H9 (cell line): ENCODE data around the gene MBD3L3. TPM values are rescaled to one million over a fixed set of nuclear protein-coding genes. Genes with fewer than 3 reads are reported as not detected.

Source experiments
- DNase-seq: peaks from one replicate; pipeline ENCODE4 v3.0.0-alpha.2; 2017
- H2AFZ ChIP-seq: one replicate; pipeline ENCODE4 v1.6.1; 2013; ENCODE audit warnings: mild to moderate bottlenecking, low read length, control low read depth, moderate library complexity
- H2AK5ac ChIP-seq: 2 replicates; pipeline ENCODE4 v1.6.1; 2013; ENCODE audit warnings: low read length, control low read depth, mixed read lengths; ENCODE audit not compliant: insufficient read length
- H2BK120ac ChIP-seq: one replicate; pipeline ENCODE4 v1.6.1; 2013; ENCODE audit warnings: low read depth, mild to moderate bottlenecking, low read length, control low read depth, inconsistent platforms; ENCODE audit not compliant: poor library complexity, severe bottlenecking
- H2BK12ac ChIP-seq: 2 replicates; pipeline ENCODE4 v1.6.1; 2013; ENCODE audit warnings: low read length, control low read depth, mixed read lengths, low read depth; ENCODE audit not compliant: insufficient read length
- H2BK15ac ChIP-seq: 2 replicates; pipeline ENCODE4 v1.6.1; 2013; ENCODE audit warnings: low read depth, low read length, control low read depth
- H2BK20ac ChIP-seq: one replicate; pipeline ENCODE4 v1.6.1; 2013; ENCODE audit warnings: low read depth, mild to moderate bottlenecking, low read length, control low read depth, inconsistent platforms; ENCODE audit not compliant: poor library complexity, severe bottlenecking
- H2BK5ac ChIP-seq: 2 replicates; pipeline ENCODE4 v1.6.1; 2013; ENCODE audit warnings: low read length, control low read depth, mixed read lengths; ENCODE audit not compliant: insufficient read length
- H3K14ac ChIP-seq: 2 replicates; pipeline ENCODE4 v1.6.1; 2013; ENCODE audit warnings: low read length, control low read depth; ENCODE audit not compliant: insufficient read depth
- H3K18ac ChIP-seq: 2 replicates; pipeline ENCODE4 v1.6.1; 2013; ENCODE audit warnings: low read depth, mild to moderate bottlenecking, mixed read lengths, low read length, control low read depth; ENCODE audit not compliant: insufficient read length
- H3K23ac ChIP-seq: 2 replicates; pipeline ENCODE4 v1.6.1; 2013; ENCODE audit warnings: low read length, control low read depth, mixed read lengths, low read depth; ENCODE audit not compliant: insufficient read length
- H3K23me2 ChIP-seq: 2 replicates; pipeline ENCODE4 v1.6.1; 2013; ENCODE audit warnings: low read depth, mild to moderate bottlenecking, mixed read lengths, low read length, control low read depth; ENCODE audit not compliant: insufficient read length, poor library complexity, severe bottlenecking
- H3K27ac ChIP-seq: 2 replicates; pipeline ENCODE4 v1.5.1; 2013; ENCODE audit warnings: low read length, control low read depth, mixed read lengths, low read depth; ENCODE audit not compliant: insufficient read length
- H3K27me3 ChIP-seq: 2 replicates; pipeline ENCODE4 v1.6.1; 2013; ENCODE audit warnings: low read length, control low read depth, inconsistent platforms; ENCODE audit not compliant: insufficient read depth
- H3K4ac ChIP-seq: 2 replicates; pipeline ENCODE4 v1.6.1; 2013; ENCODE audit warnings: low read depth, mild to moderate bottlenecking, control low read depth, inconsistent platforms, low read length, moderate library complexity
- H3K4me1 ChIP-seq: 2 replicates; pipeline ENCODE4 v1.6.1; 2013; ENCODE audit warnings: low read length, control low read depth, inconsistent platforms; ENCODE audit not compliant: insufficient read depth
- H3K4me2 ChIP-seq: 2 replicates; pipeline ENCODE4 v1.6.1; 2013; ENCODE audit warnings: low read length, control low read depth, mixed read lengths; ENCODE audit not compliant: insufficient read length, insufficient read depth
- H3K56ac ChIP-seq: 2 replicates; pipeline ENCODE4 v1.6.1; 2013; ENCODE audit warnings: low read depth, mild to moderate bottlenecking, mixed read lengths, low read length, control low read depth; ENCODE audit not compliant: insufficient read length
- H3K79me1 ChIP-seq: 2 replicates; pipeline ENCODE4 v1.6.1; 2013; ENCODE audit warnings: low read depth, mild to moderate bottlenecking, moderate library complexity, low read length, control low read depth, inconsistent platforms; ENCODE audit not compliant: insufficient read depth, poor library complexity, severe bottlenecking
- H3K79me2 ChIP-seq: 2 replicates; pipeline ENCODE4 v1.6.1; 2013; ENCODE audit warnings: low read length, control low read depth, inconsistent platforms; ENCODE audit not compliant: insufficient read depth
- H3K9ac ChIP-seq: 2 replicates; pipeline ENCODE4 v1.6.1; 2013; ENCODE audit warnings: low read length, control low read depth, mixed read lengths; ENCODE audit not compliant: insufficient read length; ENCODE audit errors: extremely low read depth
- H3K9me3 ChIP-seq: one replicate; pipeline ENCODE4 v1.6.1; 2013; ENCODE audit warnings: low read depth, low read length, inconsistent platforms; ENCODE audit not compliant: control insufficient read depth
- H3T11ph ChIP-seq: one replicate; pipeline ENCODE4 v1.6.1; 2013; ENCODE audit warnings: mild to moderate bottlenecking, low read length, control low read depth, inconsistent platforms
- H4K20me1 ChIP-seq: one replicate; pipeline ENCODE4 v1.6.1; 2013; ENCODE audit not compliant: control insufficient read depth, insufficient read length, insufficient read depth
- H4K5ac ChIP-seq: 2 replicates; pipeline ENCODE4 v1.6.1; 2013; ENCODE audit warnings: low read depth, mild to moderate bottlenecking, mixed read lengths, low read length, control low read depth; ENCODE audit not compliant: insufficient read length
- H4K8ac ChIP-seq: replicated peaks from 2 replicates; pipeline ENCODE4 v1.6.1; 2013; ENCODE audit warnings: low read length, control low read depth, mixed read lengths, low read depth; ENCODE audit not compliant: insufficient read length
- H4K91ac ChIP-seq: 2 replicates; pipeline ENCODE4 v1.6.1; 2013; ENCODE audit warnings: low read depth, mild to moderate bottlenecking, moderate library complexity, mixed read lengths, low read length, control low read depth; ENCODE audit not compliant: insufficient read length
- H3K27ac Mint-ChIP-seq, 3 experiments: 2 replicates in 2 of 3; 3 replicates in 1 of 3; pipeline ENCODE4 v1.8.0; 2020 to 2021; ENCODE audit warnings: mixed read lengths in 3 of 3, mild to moderate bottlenecking in 1 of 3, moderate library complexity in 1 of 3
- H3K27me3 Mint-ChIP-seq: 2 replicates; pipeline ENCODE4 v1.8.0; 2021; ENCODE audit warnings: low read depth, mild to moderate bottlenecking, moderate library complexity, mixed read lengths
- H3K36me3 Mint-ChIP-seq, 3 experiments: 2 replicates in 2 of 3; 3 replicates in 1 of 3; pipeline ENCODE4 v1.8.0; 2020 to 2021; ENCODE audit warnings: low read depth in 3 of 3, mixed read lengths in 3 of 3; ENCODE audit not compliant: insufficient read depth in 1 of 3
- H3K4me1 Mint-ChIP-seq, 2 experiments: 2 replicates each; pipeline ENCODE4 v1.8.0; 2020; ENCODE audit warnings: mixed read lengths in 2 of 2
- H3K4me3 Mint-ChIP-seq, 2 experiments: 2 replicates in 1 of 2; 3 replicates in 1 of 2; pipeline ENCODE4 v1.8.0; 2020 to 2021; ENCODE audit warnings: mild to moderate bottlenecking in 2 of 2, mixed read lengths in 2 of 2, moderate library complexity in 1 of 2
- H3K9me3 Mint-ChIP-seq, 2 experiments: 2 replicates in 1 of 2; 3 replicates in 1 of 2; pipeline ENCODE4 v1.8.0; 2020; ENCODE audit warnings: mild to moderate bottlenecking in 2 of 2, mixed read lengths in 2 of 2, moderate library complexity in 1 of 2
- CTCF ChIP-seq: fragments of 200-600 bp; sonication (generic); conservative IDR thresholded peaks from 3 replicates; pipeline ENCODE4 v1.8.0; 2021; ENCODE audit warnings: antibody characterized with exemption, mild to moderate bottlenecking
- WGBS: extraction: QIAGEN DNeasy Blood & Tissue Kit; methylation state at CpG from one replicate; pipeline ENCODE4 v1.1.7; 2013; ENCODE audit warnings: missing lambda C conversion rate, low lambda C conversion rate, mixed read lengths; ENCODE audit not compliant: insufficient read length; ENCODE audit errors: extremely low coverage; 5-methylcytosine and 5-hydroxymethylcytosine counted together
- total RNA-seq: library from RNA; stranded (reverse); gene quantifications from 2 replicates; pipeline ENCODE4 v1.2.1, GENCODE V29; 2021

The MBD3L3 gene
- total RNA-seq, 1 experiment from 2014 or later, result not detected

- peaks cover 43 to 48% of the 10 kb centered on the region in 2 experiments for H3K9me3 Mint-ChIP-seq
These were observed 39.6 kb downstream of the MBD3L3 start for GRCh38 chr19:7018828-7019227.

More at GRCh38 chr19:7018828-7019227, 39.6 kb downstream of the MBD3L3 start:
- Histone ChIP-seq H4K8ac (no peak overlapping the region), H3K4ac (no peak overlapping the region), H4K5ac (no peak overlapping the region), H3K56ac (no peak overlapping the region), H3K14ac (no peak overlapping the region), H3K27me3 (no peaks in the 10 kb centered on the region; the same call in 1 of the 2 replicates), H2AK5ac (no peak overlapping the region), H3T11ph (no peak overlapping the region), H3K18ac (no peak overlapping the region), H2BK5ac (no peak overlapping the region), H3K4me2 (no peak overlapping the region), H2BK120ac (no peak overlapping the region), H3K27ac (no peak overlapping the region), H2BK15ac (no peak overlapping the region), H3K23me2 (no peaks in the 10 kb centered on the region), H2BK20ac (no peak overlapping the region), H4K91ac (no peak overlapping the region), H3K9me3 (peaks cover 11% of the 10 kb centered on the region), H3K79me1 (no peaks in the 10 kb centered on the region), H2AFZ (no peak overlapping the region), H3K79me2 (no peaks in the 10 kb centered on the region), H3K9ac (no peak overlapping the region), H3K4me1 (no peaks in the 10 kb centered on the region), H2BK12ac (no peak overlapping the region), H3K23ac (no peak overlapping the region), H4K20me1 (no peaks in the 10 kb centered on the region)
- no peak for DNase-seq
- H3K36me3 Mint-ChIP-seq, result peaks cover 0 to 9% (median 0%) of the 10 kb centered on the region in 3 experiments; a peak in 1 of 7 replicates
- H3K4me3 Mint-ChIP-seq, result no peak overlapping the region
- WGBS, result no CpG with 5 or more reads among the region's 6 CpGs
- H3K4me1 Mint-ChIP-seq, result no peaks in the 10 kb centered on the region
- peaks cover 3% of the 10 kb centered on the region; the same call in 1 of the 2 replicates for H3K27me3 Mint-ChIP-seq
- TF ChIP-seq CTCF, result no peak
- no peak overlapping the region for H3K27ac Mint-ChIP-seq
